G401 (cell line): ENCODE measurements around the gene CALR. TPM values are rescaled to one million over a fixed set of nuclear protein-coding genes. Genes with fewer than 3 reads are reported as not detected.

ENCODE experiments used
- DNase-seq: peaks from one replicate; pipeline ENCODE4 v3.0.0-alpha.2; 2015; ENCODE audit warnings: low spot score
- in situ Hi-C: cut with HindIII; loops from 2 replicates; pipeline ENCODE4 v1.10.0; 2016; ENCODE audit warnings: low sequenced_read_pairs, mixed read lengths
- total RNA-seq: library from RNA; depleted of rRNA; stranded (reverse); fragments of >200 nt; shearing (Covaris generic); gene quantifications from 2 replicates; pipeline ENCODE4 v1.2.3, GENCODE V29; 2014; rRNA removed

CALR gene
- total RNA-seq, 1 experiment from 2014 or later = 1,755 TPM

GRCh38 chr19:12991296-12991695, 52.9 kb downstream of the CALR start:
- in situ Hi-C loops = no loop called here
- DNase-seq = no peak

- DNase-seq = no peak
- in situ Hi-C loops = no loop called here
Measured at GRCh38 chr19:12992729-12993128, 54.3 kb downstream of the CALR start.

- in situ Hi-C loops = no loop called here
- DNase-seq = no peak
Measured at GRCh38 chr19:12993562-12993961, 55.2 kb downstream of the CALR start.

Other genes with a start within 250 kb of the CALR start
- gene FBXW9, start 242.0 kb upstream of the CALR start, total RNA-seq = 39.2 and 41.6 TPM in 2 replicates
- gene TNPO2, start 214.7 kb upstream of the CALR start, total RNA-seq = 43.9 and 63.1 TPM in 2 replicates
- 621 and 678 TPM in 2 replicates for gene TRIR, start 203.9 kb upstream of the CALR start, total RNA-seq
- gene GET3, start 201.1 kb upstream of the CALR start, total RNA-seq = 232 and 263 TPM in 2 replicates
- gene BEST2, start 186.8 kb upstream of the CALR start, total RNA-seq = not detected in 2 replicates
- gene HOOK2, start 163.1 kb upstream of the CALR start, total RNA-seq = 19.4 and 20.2 TPM in 2 replicates
- gene JUNB, start 147.1 kb upstream of the CALR start, total RNA-seq = 28.3 and 35.9 TPM in 2 replicates
- 290 and 300 TPM in 2 replicates for gene PRDX2, start 136.8 kb upstream of the CALR start, total RNA-seq
- gene THSD8, start 136.5 kb upstream of the CALR start, total RNA-seq = not detected in 2 replicates
- 69.1 and 124 TPM in 2 replicates for gene RNASEH2A, start 132.0 kb upstream of the CALR start, total RNA-seq
- 5.7 and 8.0 TPM in 2 replicates for gene RTBDN, start 104.0 kb upstream of the CALR start, total RNA-seq
- gene MAST1, start 100.1 kb upstream of the CALR start, total RNA-seq = 20.4 and 22.6 TPM in 2 replicates
- gene DNASE2, start 57.2 kb upstream of the CALR start, total RNA-seq = 68.1 and 68.4 TPM in 2 replicates
- gene KLF1, start 51.4 kb upstream of the CALR start, total RNA-seq = not detected in 2 replicates
- 90.3 and 125 TPM in 2 replicates for gene GCDH, start 47.4 kb upstream of the CALR start, total RNA-seq
- 0.17 and 0.31 TPM in 2 replicates for gene SYCE2, start 19.3 kb upstream of the CALR start, total RNA-seq
- 142 and 150 TPM in 2 replicates for gene FARSA, start 4.9 kb upstream of the CALR start, total RNA-seq
- 76.4 and 88.8 TPM in 2 replicates for gene RAD23A, start 7.3 kb downstream of the CALR start, total RNA-seq
- 79.7 and 124 TPM in 2 replicates for gene GADD45GIP1, start 18.6 kb downstream of the CALR start, total RNA-seq
- gene DAND5, start 31.0 kb downstream of the CALR start, total RNA-seq = 0.18 TPM in 1 of 2 replicates, not detected in the other
- gene NFIX, start 56.9 kb downstream of the CALR start, total RNA-seq = 0.86 and 3.6 TPM in 2 replicates
- not detected in 2 replicates for gene LYL1, start 164.2 kb downstream of the CALR start, total RNA-seq
- 86.8 and 87.0 TPM in 2 replicates for gene TRMT1, start 178.1 kb downstream of the CALR start, total RNA-seq
- 53.4 and 60.5 TPM in 2 replicates for gene NACC1, start 179.7 kb downstream of the CALR start, total RNA-seq
- gene STX10, start 211.8 kb downstream of the CALR start, total RNA-seq = 93.4 and 112 TPM in 2 replicates
- gene IER2, start 211.8 kb downstream of the CALR start, total RNA-seq = 33.3 and 40.5 TPM in 2 replicates